Pericardium fibroblast (primary cell): ENCODE measurements around the gene PTGDR. TPM values are rescaled to one million over a fixed set of nuclear protein-coding genes. Genes with fewer than 3 reads are reported as not detected.

Experiments used
- total RNA-seq: library from RNA; depleted of rRNA; stranded (reverse); fragments of >200 nt; gene quantifications from 2 replicates; pipeline ENCODE4 v1.2.3, GENCODE V29; 2015

PTGDR gene
- not detected in 2 replicates for total RNA-seq

GRCh38 chr14:52267501-52268278, at the start of gene PTGDR:
Gene PTGDR, plus strand, starts transcription at chr14:52267698. Its CDS starts 117 bp downstream, at chr14:52267815.

DNA sequence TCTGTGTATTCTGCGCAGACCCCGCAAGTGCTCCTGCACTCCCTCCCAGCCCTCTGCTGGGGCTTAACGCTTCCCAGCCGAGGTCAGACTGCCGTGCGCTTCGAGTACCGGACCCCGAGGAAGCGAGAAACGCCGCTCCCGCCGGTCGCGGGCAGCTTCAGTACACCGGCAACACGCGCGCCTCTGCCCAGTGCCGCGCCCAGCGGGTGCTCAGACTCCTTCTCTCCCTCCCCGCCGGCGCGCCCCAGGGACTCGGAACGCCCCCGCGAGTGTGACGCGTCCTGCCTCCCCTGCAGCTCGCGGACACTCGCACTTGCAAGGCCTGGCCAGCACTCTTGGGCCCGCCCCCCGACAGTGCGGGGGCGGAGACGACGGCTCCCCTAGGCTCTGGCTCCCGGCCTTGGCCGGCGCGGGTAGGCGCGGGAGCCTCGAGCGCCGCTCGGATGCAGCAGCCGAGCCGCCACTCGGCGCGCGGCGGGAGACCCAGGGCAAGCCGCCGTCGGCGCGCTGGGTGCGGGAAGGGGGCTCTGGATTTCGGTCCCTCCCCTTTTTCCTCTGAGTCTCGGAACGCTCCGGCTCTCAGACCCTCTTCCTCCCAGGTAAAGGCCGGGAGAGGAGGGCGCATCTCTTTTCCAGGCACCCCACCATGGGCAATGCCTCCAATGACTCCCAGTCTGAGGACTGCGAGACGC, 46.6 kb downstream of the PTGDR start, which contains the start of gene PTGER2:
PTGER2 (plus strand) TSS at position 410 of the 692 bp plus-strand sequence; CDS start at position 647, 237 bp downstream.

Other genes with a start within 250 kb of the PTGDR start
- gene NID2, start 198.6 kb upstream of the PTGDR start, total RNA-seq: 441 and 675 TPM in 2 replicates
- gene PTGER2, start 46.6 kb downstream of the PTGDR start, total RNA-seq: 3.2 and 9.4 TPM in 2 replicates